GM21528 (cell line): ENCODE data around the gene DSCAM.

Source experiments
- ATAC-seq: cut with Tn5 transposase; IDR thresholded peaks from one replicate; pipeline ENCODE4 v1.9.1; 2021; ENCODE audit warnings: mild to moderate bottlenecking, moderate library complexity; ENCODE audit not compliant: unreplicated experiment, low FRiP score

DSCAM gene

GRCh38 chr21:40408561-40408960, 438.4 kb downstream of the DSCAM start:
- no peak for ATAC-seq

GRCh38 chr21:40404396-40404800, 442.6 kb downstream of the DSCAM start:
- no peak for ATAC-seq

GRCh38 chr21:40402884-40403582, 443.9 kb downstream of the DSCAM start:
- no peak for ATAC-seq

- ATAC-seq = no peak
These were observed 451.2 kb downstream of the DSCAM start for GRCh38 chr21:40395732-40396131.

- ATAC-seq = no peak
These were observed 453.9 kb downstream of the DSCAM start for GRCh38 chr21:40393066-40393465.

GRCh38 chr21:40388046-40388445, 458.9 kb downstream of the DSCAM start:
- no peak for ATAC-seq

- no peak for ATAC-seq
These were observed 459.8 kb downstream of the DSCAM start for GRCh38 chr21:40386981-40387747.

GRCh38 chr21:40386294-40386911, 460.6 kb downstream of the DSCAM start:
- no peak for ATAC-seq

- ATAC-seq = no peak
These were observed 461.1 kb downstream of the DSCAM start for GRCh38 chr21:40385883-40386282.

- no peak for ATAC-seq
These were observed 463.0 kb downstream of the DSCAM start for GRCh38 chr21:40383951-40384350.

- ATAC-seq = no peak
These were observed 465.8 kb downstream of the DSCAM start for GRCh38 chr21:40381111-40381510.

- no peak for ATAC-seq
These were observed 466.8 kb downstream of the DSCAM start for GRCh38 chr21:40379881-40380810.

GRCh38 chr21:40377135-40377534, 469.8 kb downstream of the DSCAM start:
- no peak for ATAC-seq

- ATAC-seq = no peak
These were observed 473.2 kb downstream of the DSCAM start for GRCh38 chr21:40373761-40374160.

- no peak for ATAC-seq
These were observed 474.5 kb downstream of the DSCAM start for GRCh38 chr21:40372506-40372905.

- ATAC-seq = no peak
These were observed 475.6 kb downstream of the DSCAM start for GRCh38 chr21:40371329-40371728.

GRCh38 chr21:40356644-40357043, 490.3 kb downstream of the DSCAM start:
- no peak for ATAC-seq

GRCh38 chr21:40355076-40355475, 491.9 kb downstream of the DSCAM start:
- ATAC-seq = no peak

- ATAC-seq = no peak
These were observed 496.0 kb downstream of the DSCAM start for GRCh38 chr21:40351006-40351405.

- no peak for ATAC-seq
These were observed 497.4 kb downstream of the DSCAM start for GRCh38 chr21:40349591-40349990.
